Stimulated activated naive B cell treated with anti-CD40 and anti-IgM and Interleukin-4, amounts not matched to agents 10 μg/mL and 1 μg/mL and 100 μg/mL, for 72 hours (primary cell): ENCODE measurements around the gene TM4SF20.

Experiments used
- ATAC-seq, 2 donors: fragments of 150-1000 bp; cut with Tn5 transposase; replicated peaks; 2 replicates each; pipeline ENCODE4 v1.10.0; 2021; ENCODE audit warnings: moderate library complexity in 1 of 2
- DNase-seq: peaks from one replicate; pipeline ENCODE4 v3.0.0; 2021
- H3K27ac Mint-ChIP-seq: one replicate; pipeline ENCODE4 v1.8.0; 2022; ENCODE audit warnings: mild to moderate bottlenecking, mixed read lengths
- H3K27me3 Mint-ChIP-seq, 2 donors: one replicate each; pipeline ENCODE4 v1.8.0; 2022; ENCODE audit warnings: mixed read lengths in 2 of 2
- H3K36me3 Mint-ChIP-seq, 2 donors: one replicate each; pipeline ENCODE4 v1.8.0; 2022; ENCODE audit warnings: mixed read lengths in 2 of 2, mild to moderate bottlenecking in 1 of 2
- H3K4me1 Mint-ChIP-seq, 2 donors: one replicate each; pipeline ENCODE4 v1.8.0; 2022; ENCODE audit warnings: mixed read lengths in 2 of 2, mild to moderate bottlenecking in 1 of 2
- H3K4me3 Mint-ChIP-seq, 2 donors: one replicate each; pipeline ENCODE4 v1.8.0; 2022; ENCODE audit warnings: mild to moderate bottlenecking in 2 of 2, mixed read lengths in 2 of 2, moderate library complexity in 1 of 2
- H3K9me3 Mint-ChIP-seq, 2 donors: one replicate each; pipeline ENCODE4 v1.8.0; 2022; ENCODE audit warnings: mixed read lengths in 2 of 2, mild to moderate bottlenecking in 1 of 2

TM4SF20 gene

GRCh38 chr2:227379095-227379494, at the start of gene TM4SF20:
Gene TM4SF20 (minus strand): TSS chr2:227379306. CDS start chr2:227379268, 38 bp downstream.
- DNase-seq (no peak), ATAC-seq (no peak)
- Mint-ChIP-seq H3K36me3 (peaks cover 0 to 17% of the 10 kb centered on the region in 2 donors), H3K9me3 (peaks cover 5 to 19% of the 10 kb centered on the region in 2 donors), H3K4me3 (no peak within 1 kb of the TSS), H3K4me1 (peaks cover 0 to 9% of the 10 kb centered on the region in 2 donors), H3K27ac (peak within 1 kb of the TSS; percentile 20), H3K27me3 (no peaks in the 10 kb centered on the region)

- no peak overlapping the region for H3K27ac Mint-ChIP-seq
- ATAC-seq, result no peak
- no peak for DNase-seq
Measured at GRCh38 chr2:227428731-227429285, 49.7 kb upstream of the TM4SF20 start.

GRCh38 chr2:227423656-227424499, 44.8 kb upstream of the TM4SF20 start:
- Mint-ChIP-seq H3K36me3 (no peaks in the 10 kb centered on the region), H3K4me3 (no peak overlapping the region), H3K9me3 (no peaks in the 10 kb centered on the region), H3K4me1 (peaks cover 5 to 6% of the 10 kb centered on the region in 2 donors), H3K27me3 (peaks cover 5 to 6% of the 10 kb centered on the region in 2 donors), H3K27ac (no peak overlapping the region)
- no peak for ATAC-seq
- no peak for DNase-seq

More at GRCh38 chr2:227428731-227429285, 49.7 kb upstream of the TM4SF20 start:
- peaks cover 0 to 1% of the 10 kb centered on the region in 2 donors for H3K4me1 Mint-ChIP-seq
- peaks cover 7% of the 10 kb centered on the region in 2 donors for H3K27me3 Mint-ChIP-seq
- peaks cover 14 to 20% of the 10 kb centered on the region in 2 donors for H3K36me3 Mint-ChIP-seq
- H3K9me3 Mint-ChIP-seq, result peaks cover 10 to 16% of the 10 kb centered on the region in 2 donors
- no peak overlapping the region for H3K4me3 Mint-ChIP-seq

- Mint-ChIP-seq H3K36me3 (no peaks in the 10 kb centered on the region), H3K27ac (peak overlapping the region; percentile 47), H3K9me3 (no peaks in the 10 kb centered on the region), H3K27me3 (peaks cover 5 to 6% of the 10 kb centered on the region in 2 donors), H3K4me3 (no peak overlapping the region), H3K4me1 (peaks cover 22 to 27% of the 10 kb centered on the region in 2 donors)
- DNase-seq (no peak), ATAC-seq (no peak)
Measured at GRCh38 chr2:227420087-227421052, 41.3 kb upstream of the TM4SF20 start.

GRCh38 chr2:227416701-227417100, 37.6 kb upstream of the TM4SF20 start:
- DNase-seq (no peak), ATAC-seq (peak in 1 of 2 donors; percentile 28)
- Mint-ChIP-seq H3K4me1 (peaks cover 36 to 53% of the 10 kb centered on the region in 2 donors), H3K27me3 (no peaks in the 10 kb centered on the region), H3K27ac (peak overlapping the region; percentile 16), H3K4me3 (peak overlapping the region; percentile 1 to 57), H3K36me3 (no peaks in the 10 kb centered on the region), H3K9me3 (no peaks in the 10 kb centered on the region)

- DNase-seq, result peak; percentile 33
- no peaks in the 10 kb centered on the region for H3K9me3 Mint-ChIP-seq
- H3K4me1 Mint-ChIP-seq, result peaks cover 44 to 63% of the 10 kb centered on the region in 2 donors
- ATAC-seq, result peak; percentile 57 to 66
- peak overlapping the region; percentile 87 for H3K27ac Mint-ChIP-seq
- peak overlapping the region; percentile 62 to 67 for H3K4me3 Mint-ChIP-seq
- H3K36me3 Mint-ChIP-seq, result no peaks in the 10 kb centered on the region
- no peaks in the 10 kb centered on the region for H3K27me3 Mint-ChIP-seq
Measured at GRCh38 chr2:227415538-227416424, 36.7 kb upstream of the TM4SF20 start.

GRCh38 chr2:227414846-227415245, 35.7 kb upstream of the TM4SF20 start:
- H3K4me3 Mint-ChIP-seq, result no peak overlapping the region
- no peak for ATAC-seq
- H3K36me3 Mint-ChIP-seq, result no peaks in the 10 kb centered on the region
- no peaks in the 10 kb centered on the region for H3K27me3 Mint-ChIP-seq
- H3K4me1 Mint-ChIP-seq, result peaks cover 49 to 67% of the 10 kb centered on the region in 2 donors
- peak overlapping the region; percentile 59 for H3K27ac Mint-ChIP-seq
- DNase-seq, result no peak
- H3K9me3 Mint-ChIP-seq, result no peaks in the 10 kb centered on the region

GRCh38 chr2:227413371-227413770, 34.3 kb upstream of the TM4SF20 start:
- peak overlapping the region; percentile 39 for H3K27ac Mint-ChIP-seq
- H3K4me1 Mint-ChIP-seq, result peaks cover 49 to 67% of the 10 kb centered on the region in 2 donors
- no peak overlapping the region for H3K4me3 Mint-ChIP-seq
- ATAC-seq, result no peak
- DNase-seq, result no peak
- H3K9me3 Mint-ChIP-seq, result no peaks in the 10 kb centered on the region
- H3K36me3 Mint-ChIP-seq, result no peaks in the 10 kb centered on the region
- H3K27me3 Mint-ChIP-seq, result no peaks in the 10 kb centered on the region

- Mint-ChIP-seq H3K4me1 (peaks cover 51 to 69% of the 10 kb centered on the region in 2 donors), H3K4me3 (no peak overlapping the region), H3K9me3 (no peaks in the 10 kb centered on the region), H3K27ac (peak overlapping the region; percentile 39), H3K27me3 (no peaks in the 10 kb centered on the region), H3K36me3 (no peaks in the 10 kb centered on the region)
- ATAC-seq, result no peak
- DNase-seq, result no peak
Measured at GRCh38 chr2:227412877-227413276, 33.8 kb upstream of the TM4SF20 start.

- no peaks in the 10 kb centered on the region for H3K27me3 Mint-ChIP-seq
- no peaks in the 10 kb centered on the region for H3K9me3 Mint-ChIP-seq
- no peak for ATAC-seq
- H3K4me3 Mint-ChIP-seq, result peak overlapping the region; percentile 44 to 47
- no peak for DNase-seq
- H3K27ac Mint-ChIP-seq, result peak overlapping the region; percentile 94
- peaks cover 55 to 72% of the 10 kb centered on the region in 2 donors for H3K4me1 Mint-ChIP-seq
- H3K36me3 Mint-ChIP-seq, result no peaks in the 10 kb centered on the region
Measured at GRCh38 chr2:227411990-227412350, 32.9 kb upstream of the TM4SF20 start.

GRCh38 chr2:227411320-227411989, 32.3 kb upstream of the TM4SF20 start:
- H3K27me3 Mint-ChIP-seq, result no peaks in the 10 kb centered on the region
- H3K4me3 Mint-ChIP-seq, result peak overlapping the region; percentile 53 to 58
- peak overlapping the region; percentile 94 for H3K27ac Mint-ChIP-seq
- no peaks in the 10 kb centered on the region for H3K36me3 Mint-ChIP-seq
- peaks cover 53 to 72% of the 10 kb centered on the region in 2 donors for H3K4me1 Mint-ChIP-seq
- no peaks in the 10 kb centered on the region for H3K9me3 Mint-ChIP-seq
- peak; percentile 84 to 85 for ATAC-seq
- peak; percentile 76 for DNase-seq

GRCh38 chr2:227410191-227410590, 31.1 kb upstream of the TM4SF20 start:
- H3K27me3 Mint-ChIP-seq, result no peaks in the 10 kb centered on the region
- DNase-seq (no peak), ATAC-seq (no peak)
- H3K4me3 Mint-ChIP-seq, result no peak overlapping the region
- peak overlapping the region; percentile 94 for H3K27ac Mint-ChIP-seq
- peaks cover 52 to 72% of the 10 kb centered on the region in 2 donors for H3K4me1 Mint-ChIP-seq
- H3K9me3 Mint-ChIP-seq, result no peaks in the 10 kb centered on the region
- H3K36me3 Mint-ChIP-seq, result no peaks in the 10 kb centered on the region
